PC-9 (cell line): ENCODE measurements around the gene OAS2. TPM values are rescaled to one million over a fixed set of nuclear protein-coding genes. Genes with fewer than 3 reads are reported as not detected.

Experiments used
- BruUV-seq: library from RNA; stranded (reverse); fragments of 400-500 nt; replicated peaks from 2 replicates; lab custom pipeline; 2021; lab: Mats Ljungman, UMichigan
- CTCF ChIA-PET: fragments of 300-600 bp; sonication (Branson Sonifier 250); formaldehyde crosslinking; loops from one replicate; lab custom pipeline; 2022; ENCODE audit warnings: antibody characterized with exemption; lab: Charles Lee
- POLR2A ChIA-PET: fragments of 300-600 bp; sonication (Branson Sonifier 250); formaldehyde crosslinking; loops from one replicate; lab custom pipeline; 2022; ENCODE audit warnings: antibody characterized with exemption; ENCODE audit not compliant: unreplicated experiment; lab: Charles Lee
- DNase-seq, 2 experiments: peaks; one replicate each; pipeline versions ENCODE4 v3.0.0 to v3.0.0-alpha.2; 2015 to 2022; ENCODE audit warnings: mixed read lengths in 1 of 2
- H2AFZ ChIP-seq: fragments of 200-600 bp; sonication (generic); 2 replicates; pipeline ENCODE4 v1.8.1; 2017; ENCODE audit warnings: antibody characterized with exemption
- H3F3A ChIP-seq: fragments of 200-600 bp; sonication (generic); 2 replicates; pipeline ENCODE4 v1.8.1; 2017; ENCODE audit warnings: antibody characterized with exemption, mild to moderate bottlenecking, low read depth; ENCODE audit not compliant: insufficient read depth
- H3K27ac ChIP-seq: fragments of 200-600 bp; sonication (generic); 2 replicates; pipeline ENCODE4 v1.6.1; 2016; ENCODE audit warnings: mixed run types
- H3K27me3 ChIP-seq: fragments of 200-600 bp; sonication (generic); 2 replicates; pipeline ENCODE4 v1.6.1; 2016; ENCODE audit warnings: low read depth, mixed run types; ENCODE audit not compliant: insufficient read depth
- H3K36me3 ChIP-seq: fragments of 200-600 bp; sonication (generic); 2 replicates; pipeline ENCODE4 v1.6.1; 2016; ENCODE audit warnings: low read depth, mixed run types
- H3K4me1 ChIP-seq: fragments of 200-600 bp; sonication (generic); replicated peaks from 2 replicates; pipeline ENCODE4 v1.6.1; 2016; ENCODE audit warnings: mixed run types; ENCODE audit not compliant: insufficient read depth
- H3K4me2 ChIP-seq: fragments of 200-600 bp; sonication (generic); 2 replicates; pipeline ENCODE4 v1.6.1; 2017; ENCODE audit warnings: mixed run types
- H3K4me3 ChIP-seq: fragments of 200-600 bp; sonication (generic); 2 replicates; pipeline ENCODE4 v1.6.1; 2016; ENCODE audit warnings: mixed run types
- H3K79me2 ChIP-seq: fragments of 200-600 bp; sonication (generic); 2 replicates; pipeline ENCODE4 v1.6.1; 2017; ENCODE audit warnings: low read depth, mixed run types
- H3K9me2 ChIP-seq: fragments of 200-600 bp; sonication (generic); 2 replicates; pipeline ENCODE4 v1.8.1; 2017; ENCODE audit warnings: mild to moderate bottlenecking; ENCODE audit not compliant: insufficient read depth
- H3K9me3 ChIP-seq: fragments of 200-600 bp; sonication (generic); 2 replicates; pipeline ENCODE4 v1.8.1; 2016; ENCODE audit warnings: low read depth; ENCODE audit not compliant: insufficient read depth
- H4K20me1 ChIP-seq: fragments of 200-600 bp; sonication (generic); 2 replicates; pipeline ENCODE4 v1.8.1; 2017; ENCODE audit not compliant: insufficient read depth
- EZH2 ChIP-seq: fragments of 200-600 bp; sonication (generic); IDR thresholded peaks from 2 replicates; pipeline ENCODE4 v1.8.0; 2017; ENCODE audit warnings: antibody characterized with exemption, low read depth
- intact Hi-C: fragments of 100-400 bp; cut with micrococcal nuclease; formaldehyde crosslinking; loops from one replicate; pipeline ENCODE4 v1.10.0; 2022; ENCODE audit not compliant: unreplicated experiment
- total RNA-seq: library from RNA; stranded (reverse); gene quantifications from 2 replicates; pipeline ENCODE4 v1.2.3, GENCODE V29; 2021
- TF ChIP-seq, protein P1 (sequence below): fragments of 200-600 bp; sonication (generic); conservative IDR thresholded peaks from 2 replicates; pipeline ENCODE4 v1.6.1; 2017; ENCODE audit warnings: mixed run types, antibody characterized with exemption, mild to moderate bottlenecking, moderate library complexity

Gene OAS2
- total RNA-seq, 1 experiment from 2014 or later = 0.98 TPM

DNA sequence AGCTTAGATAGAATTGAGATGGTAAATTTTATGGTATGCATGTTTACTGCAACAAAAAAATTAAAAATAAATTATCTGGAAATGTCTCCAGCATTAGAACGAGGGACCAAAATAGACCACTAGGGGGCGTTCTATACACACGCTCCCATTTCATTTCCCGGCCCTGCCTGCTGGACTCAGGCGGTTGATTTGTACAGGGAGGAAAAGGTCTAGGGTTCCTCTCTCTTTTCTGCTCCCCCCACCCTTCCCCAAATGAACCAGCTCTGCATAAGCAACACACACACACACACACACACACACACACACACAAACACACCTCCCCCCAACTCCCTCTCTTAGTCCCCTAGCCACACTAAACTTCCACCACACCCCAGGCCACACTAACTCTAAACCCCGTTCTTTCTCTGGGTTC, 70.4 kb downstream of the OAS2 start:
- Histone ChIP-seq H3F3A (peaks cover 4% of the 10 kb centered on the region; the same call in 1 of the 2 replicates), H4K20me1 (no peaks in the 10 kb centered on the region), H3K4me3 (no peak overlapping the region), H3K36me3 (no peaks in the 10 kb centered on the region), H3K27me3 (peaks cover 22% of the 10 kb centered on the region), H3K9me3 (no peaks in the 10 kb centered on the region), H3K9me2 (no peaks in the 10 kb centered on the region), H2AFZ (no peak overlapping the region), H3K4me1 (no peaks in the 10 kb centered on the region), H3K27ac (no peak overlapping the region), H3K79me2 (no peaks in the 10 kb centered on the region), H3K4me2 (no peak overlapping the region)
- CTCF ChIA-PET = interaction anchor here (0.6 to 1.6 kb wide), 3 partner anchors 44 to 102 kb away, joined by 3 to 6 read pairs (median 3); no protein-coding TSS in a partner anchor
- TF ChIP-seq, protein P1, sequence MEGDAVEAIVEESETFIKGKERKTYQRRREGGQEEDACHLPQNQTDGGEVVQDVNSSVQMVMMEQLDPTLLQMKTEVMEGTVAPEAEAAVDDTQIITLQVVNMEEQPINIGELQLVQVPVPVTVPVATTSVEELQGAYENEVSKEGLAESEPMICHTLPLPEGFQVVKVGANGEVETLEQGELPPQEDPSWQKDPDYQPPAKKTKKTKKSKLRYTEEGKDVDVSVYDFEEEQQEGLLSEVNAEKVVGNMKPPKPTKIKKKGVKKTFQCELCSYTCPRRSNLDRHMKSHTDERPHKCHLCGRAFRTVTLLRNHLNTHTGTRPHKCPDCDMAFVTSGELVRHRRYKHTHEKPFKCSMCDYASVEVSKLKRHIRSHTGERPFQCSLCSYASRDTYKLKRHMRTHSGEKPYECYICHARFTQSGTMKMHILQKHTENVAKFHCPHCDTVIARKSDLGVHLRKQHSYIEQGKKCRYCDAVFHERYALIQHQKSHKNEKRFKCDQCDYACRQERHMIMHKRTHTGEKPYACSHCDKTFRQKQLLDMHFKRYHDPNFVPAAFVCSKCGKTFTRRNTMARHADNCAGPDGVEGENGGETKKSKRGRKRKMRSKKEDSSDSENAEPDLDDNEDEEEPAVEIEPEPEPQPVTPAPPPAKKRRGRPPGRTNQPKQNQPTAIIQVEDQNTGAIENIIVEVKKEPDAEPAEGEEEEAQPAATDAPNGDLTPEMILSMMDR = peak; percentile 86
- TF ChIP-seq EZH2 = no peak
- POLR2A ChIA-PET = no interaction called here
- intact Hi-C loops = loop anchor here (1.0 to 5.0 kb wide), 5 partner anchors 49 to 864 kb away; no protein-coding TSS in a partner anchor
- peak; percentile 42 to 48 for DNase-seq
- BruUV-seq = no TSS peak

DNA sequence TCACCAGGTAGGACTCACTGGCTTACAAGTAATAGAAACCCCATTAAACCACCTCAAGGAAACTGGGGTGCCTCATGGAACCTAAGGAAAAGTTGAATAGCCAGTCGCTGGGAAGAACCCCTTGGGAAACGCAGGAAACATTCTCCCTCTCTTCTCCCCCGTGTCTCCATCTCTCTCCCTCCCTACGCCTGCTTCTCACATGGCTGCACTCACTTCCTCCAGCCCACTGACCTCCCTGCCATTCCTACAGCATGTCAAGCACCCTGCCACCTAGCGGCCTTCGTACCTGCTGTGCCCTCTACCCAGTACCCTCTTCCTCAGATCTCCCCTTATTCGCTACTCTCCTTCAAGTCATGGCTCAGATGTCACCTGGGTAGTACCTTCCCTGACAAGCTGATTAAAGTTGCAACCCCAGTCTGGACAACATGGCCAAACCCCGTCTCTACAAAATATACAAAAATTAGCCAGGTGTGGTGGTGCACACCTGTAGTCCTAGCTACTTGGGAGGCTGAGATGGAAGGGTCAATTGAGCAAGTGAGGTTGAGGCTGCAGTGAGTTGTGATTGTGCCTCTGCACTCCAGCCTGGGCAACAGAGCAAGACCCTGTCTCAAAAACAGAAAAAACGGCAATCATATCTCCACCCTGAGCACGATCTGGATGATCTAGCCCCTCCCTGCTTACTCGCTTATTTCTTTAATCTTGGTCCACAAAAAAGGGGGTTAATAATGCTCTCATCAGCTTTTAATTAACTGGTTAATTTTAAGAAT, 71.8 kb downstream of the OAS2 start:
- intact Hi-C loops = loop anchor here (5.0 kb wide), 3 partner anchors 47 to 862 kb away; no protein-coding TSS in a partner anchor
- POLR2A ChIA-PET = no interaction called here
- Histone ChIP-seq H3K27me3 (peaks cover 35% of the 10 kb centered on the region), H3K4me2 (no peak overlapping the region), H3K4me3 (no peak overlapping the region), H3K79me2 (no peaks in the 10 kb centered on the region), H3K27ac (no peak overlapping the region), H3K36me3 (no peaks in the 10 kb centered on the region), H4K20me1 (no peaks in the 10 kb centered on the region), H3F3A (peaks cover 4% of the 10 kb centered on the region; the same call in 1 of the 2 replicates), H2AFZ (no peak overlapping the region), H3K9me2 (no peaks in the 10 kb centered on the region), H3K4me1 (no peaks in the 10 kb centered on the region), H3K9me3 (no peaks in the 10 kb centered on the region)
- BruUV-seq = no TSS peak
- TF ChIP-seq, protein P1 = peak; percentile 56; the same call in 1 of the 2 replicates
- TF ChIP-seq EZH2 = no peak
- CTCF ChIA-PET = no interaction called here
- DNase-seq = peak in 1 of 2 experiments; percentile 16

DNA sequence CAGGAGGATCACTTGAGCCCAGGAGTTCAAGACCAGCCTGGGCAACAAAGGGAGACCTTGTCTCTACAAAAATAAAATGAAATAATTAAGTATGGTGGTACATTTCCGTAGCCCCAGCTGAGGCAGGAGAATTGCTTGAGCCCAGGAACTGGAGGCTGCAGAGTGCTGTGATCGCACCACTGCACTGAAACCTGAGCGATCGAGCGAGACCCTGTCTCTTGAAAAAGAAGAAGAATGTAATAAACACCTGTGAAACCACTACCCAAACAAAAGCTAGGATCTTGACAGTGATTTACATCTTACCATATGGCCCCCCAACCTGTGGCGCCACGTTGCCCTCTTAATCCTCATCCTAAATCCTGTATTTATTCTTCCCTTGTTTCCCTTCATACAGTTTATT, 72.5 kb downstream of the OAS2 start:
- intact Hi-C loops = no loop called here
- CTCF ChIA-PET = no interaction called here
- no peak for TF ChIP-seq EZH2
- TF ChIP-seq, protein P1 = no peak
- DNase-seq = no peak
- H3K27me3 ChIP-seq = peaks cover 39% of the 10 kb centered on the region
- no TSS peak for BruUV-seq
- H3K4me2 ChIP-seq = no peak overlapping the region
- H4K20me1 ChIP-seq = no peaks in the 10 kb centered on the region
- no peaks in the 10 kb centered on the region for H3K9me2 ChIP-seq
- POLR2A ChIA-PET = no interaction called here
- H3K4me3 ChIP-seq = no peak overlapping the region
- no peaks in the 10 kb centered on the region for H3K79me2 ChIP-seq
- H3K9me3 ChIP-seq = no peaks in the 10 kb centered on the region
- no peaks in the 10 kb centered on the region for H3K36me3 ChIP-seq
- H3K4me1 ChIP-seq = no peaks in the 10 kb centered on the region
- no peak overlapping the region for H3K27ac ChIP-seq
- H2AFZ ChIP-seq = no peak overlapping the region
- H3F3A ChIP-seq = peaks cover 4% of the 10 kb centered on the region; the same call in 1 of the 2 replicates
